GM21360 (cell line): ENCODE measurements around the gene EYS.

Experiments used
- ATAC-seq: cut with Tn5 transposase; IDR thresholded peaks from one replicate; pipeline ENCODE4 v1.9.1; 2021; ENCODE audit warnings: mild to moderate bottlenecking, moderate library complexity; ENCODE audit not compliant: unreplicated experiment

The EYS gene

GRCh38 chr6:65707126-65707826, at the start of gene EYS:
Gene EYS (minus strand): TSS chr6:65707226. CDS start chr6:65495410, 211,816 bp downstream.
- no peak for ATAC-seq

DNA sequence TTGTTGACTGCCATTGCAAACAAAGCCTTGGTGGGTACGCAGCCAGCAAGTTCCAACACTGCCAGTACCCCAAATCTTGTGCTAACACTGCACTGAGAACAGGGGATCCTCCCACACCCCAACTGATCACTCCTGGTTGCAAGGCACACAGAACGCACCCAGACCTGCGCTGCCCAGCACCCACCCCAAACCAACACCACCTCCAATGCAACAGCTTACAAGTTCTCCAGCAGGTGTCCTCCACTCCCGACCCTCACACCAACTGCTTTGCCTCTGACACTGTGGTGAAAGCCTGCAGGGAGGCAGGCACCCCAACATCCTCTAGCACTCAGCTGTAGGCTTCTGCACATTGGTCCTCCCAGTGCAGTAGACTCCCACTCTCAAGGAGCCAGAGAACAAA, 39.3 kb upstream of the EYS start:
- ATAC-seq = no peak

DNA sequence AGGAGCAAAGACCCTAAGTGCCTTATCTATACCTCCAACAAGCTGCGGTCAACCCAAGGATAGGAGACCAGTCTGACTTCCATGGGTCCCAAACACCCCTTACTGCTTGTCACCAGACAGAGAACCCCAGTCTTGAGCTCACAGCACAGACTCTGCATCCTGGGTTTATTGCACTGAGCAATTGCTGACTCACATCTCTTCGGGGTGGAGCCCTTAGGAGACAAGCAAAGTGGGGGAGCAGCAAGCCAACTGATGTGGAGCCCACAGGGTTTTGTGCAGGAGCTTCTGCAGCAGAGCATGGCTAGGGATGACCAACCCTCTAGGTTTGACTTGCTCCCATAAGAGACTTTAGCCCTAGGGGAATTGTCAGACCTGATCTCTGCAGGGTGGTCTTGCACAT, 38.6 kb upstream of the EYS start:
- ATAC-seq = no peak

- no peak for ATAC-seq
Observed at GRCh38 chr6:65728879-65729479, 22.0 kb upstream of the EYS start.

DNA sequence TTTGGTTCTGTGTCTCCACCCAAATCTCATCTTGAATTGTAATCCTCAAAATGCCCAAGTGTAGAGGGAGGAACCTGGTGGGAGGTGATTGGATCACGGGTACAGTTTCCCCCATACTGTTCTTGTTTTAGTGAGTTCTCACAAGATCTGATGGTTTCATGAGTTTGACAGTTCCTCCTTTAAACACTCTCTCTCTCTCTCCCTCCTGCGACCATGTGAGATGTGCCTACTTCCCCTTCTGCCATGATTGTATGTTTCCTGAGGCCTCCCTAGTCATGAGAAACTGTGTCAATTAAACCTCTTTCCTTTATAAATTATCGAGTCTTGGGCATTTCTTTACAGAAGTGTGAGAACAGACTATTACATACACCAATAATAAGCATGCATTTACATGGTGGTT, 12.1 kb upstream of the EYS start:
- ATAC-seq = no peak

- no peak for ATAC-seq
Observed at GRCh38 chr6:65711531-65711930, 4.5 kb upstream of the EYS start.

GRCh38 chr6:65709099-65709830, 2.2 kb upstream of the EYS start:
- no peak for ATAC-seq

GRCh38 chr6:65708162-65708561, 1.1 kb upstream of the EYS start:
- ATAC-seq = no peak

DNA sequence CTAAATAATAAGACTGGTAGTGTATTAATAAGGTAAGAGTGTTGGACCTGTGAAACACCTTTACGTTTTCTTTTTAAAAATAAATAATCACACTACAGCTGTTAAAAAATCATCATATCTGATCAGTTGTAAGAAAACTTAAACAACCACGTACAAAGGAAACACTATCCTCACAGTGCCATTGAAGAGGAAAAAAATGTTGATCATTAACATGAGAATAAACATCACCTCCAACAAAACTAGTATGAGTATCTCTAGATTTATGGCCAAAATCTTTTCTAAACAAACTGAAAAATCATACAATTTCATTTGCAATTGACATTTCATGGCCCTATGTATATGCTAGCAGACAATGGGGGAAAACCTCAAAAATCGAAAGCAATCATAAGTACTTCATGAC, 590 bp downstream of the EYS start:
- ATAC-seq = no peak

DNA sequence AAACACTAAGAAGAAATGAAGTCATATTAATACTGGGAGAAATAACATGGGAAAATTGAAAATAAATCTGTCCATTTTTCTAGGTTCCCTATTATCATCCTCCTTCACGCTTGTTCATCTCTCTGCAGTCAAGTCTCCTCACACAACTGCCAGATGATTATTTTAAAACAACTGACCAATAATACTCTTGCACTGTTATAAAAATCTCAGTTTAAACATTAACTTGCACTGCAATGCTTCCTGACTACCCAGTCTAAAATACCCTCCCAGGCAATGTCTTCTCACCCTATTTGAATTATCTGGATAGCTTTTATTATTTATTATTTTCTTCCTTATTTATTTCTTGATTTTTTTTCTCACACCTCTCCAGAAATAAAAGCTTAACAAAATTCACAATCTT, 5.7 kb downstream of the EYS start:
- no peak for ATAC-seq

GRCh38 chr6:65700561-65700960, 6.5 kb downstream of the EYS start:
- no peak for ATAC-seq

- no peak for ATAC-seq
Observed at GRCh38 chr6:65692109-65692508, 14.9 kb downstream of the EYS start.

DNA sequence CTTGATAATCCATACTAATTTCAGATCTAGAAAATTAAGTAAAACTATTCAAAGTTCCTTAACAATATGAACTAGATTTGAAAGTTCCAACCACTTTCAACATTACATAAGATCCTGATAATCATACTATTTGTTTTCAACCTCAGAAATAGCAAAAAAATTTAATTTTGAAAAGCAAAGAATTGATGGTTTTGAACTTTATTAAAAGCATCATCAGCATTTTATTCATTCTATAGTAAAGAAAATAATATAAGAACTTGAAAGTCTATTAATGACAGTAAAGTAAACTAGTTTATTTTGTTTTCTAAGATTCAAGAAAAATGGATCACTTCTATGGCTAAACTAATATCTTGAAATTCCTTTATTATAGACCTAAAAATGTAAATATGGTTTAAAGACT, 26.8 kb downstream of the EYS start:
- no peak for ATAC-seq

GRCh38 chr6:65671922-65672321, 35.1 kb downstream of the EYS start:
- ATAC-seq = no peak

DNA sequence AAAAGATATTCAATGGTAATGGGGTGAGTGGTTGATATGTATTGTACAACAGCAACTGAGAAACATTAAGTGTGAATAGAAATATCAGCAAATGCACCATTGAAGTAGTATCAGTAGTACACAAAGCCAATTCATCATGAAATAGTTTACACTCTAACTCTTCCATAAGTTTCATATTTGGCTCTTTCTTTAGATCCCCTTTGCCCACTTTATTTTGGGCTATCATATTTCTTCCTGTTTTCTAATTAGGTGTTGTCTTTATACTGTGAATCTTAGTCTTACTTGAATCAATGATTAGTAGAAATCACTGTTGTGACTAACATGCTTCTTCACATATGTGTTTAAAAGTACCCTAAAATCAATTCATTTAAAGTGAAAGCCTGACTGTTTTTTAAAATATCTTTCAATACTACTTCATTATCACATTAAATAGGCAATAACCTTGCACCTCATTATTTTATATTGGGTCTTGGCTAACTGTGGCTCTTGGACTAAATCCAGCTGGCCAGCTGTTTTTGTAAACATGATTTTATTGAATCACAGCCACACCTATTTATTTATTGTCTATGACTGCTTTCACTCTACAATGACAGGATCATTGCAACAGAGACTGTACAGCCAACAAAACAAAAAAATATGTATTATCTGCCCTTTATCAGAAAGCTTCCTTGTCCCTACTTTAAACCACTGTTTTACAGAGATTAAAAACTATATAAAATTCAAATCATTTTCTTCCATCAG, 38.9 kb downstream of the EYS start:
- no peak for ATAC-seq

DNA sequence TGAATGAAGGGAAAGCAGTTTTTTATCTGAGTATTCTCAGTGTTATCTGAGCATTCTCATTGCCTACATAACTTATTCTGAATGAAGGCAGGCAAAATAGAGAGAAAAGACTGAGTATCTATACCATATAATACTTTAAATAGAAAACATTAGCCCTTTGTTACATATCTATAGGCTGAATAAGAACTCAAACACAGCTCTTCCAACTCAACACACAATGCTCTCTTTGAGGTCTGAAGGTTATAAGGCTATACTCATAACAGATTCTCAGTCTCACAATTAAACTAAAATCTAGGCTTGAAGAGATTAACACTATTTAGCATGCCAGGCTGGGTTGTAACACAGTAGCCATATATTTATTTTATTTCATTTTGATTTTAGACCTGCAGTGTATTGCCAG, 56.9 kb downstream of the EYS start:
- ATAC-seq = no peak

GRCh38 chr6:65649392-65649791, 57.6 kb downstream of the EYS start:
- no peak for ATAC-seq

DNA sequence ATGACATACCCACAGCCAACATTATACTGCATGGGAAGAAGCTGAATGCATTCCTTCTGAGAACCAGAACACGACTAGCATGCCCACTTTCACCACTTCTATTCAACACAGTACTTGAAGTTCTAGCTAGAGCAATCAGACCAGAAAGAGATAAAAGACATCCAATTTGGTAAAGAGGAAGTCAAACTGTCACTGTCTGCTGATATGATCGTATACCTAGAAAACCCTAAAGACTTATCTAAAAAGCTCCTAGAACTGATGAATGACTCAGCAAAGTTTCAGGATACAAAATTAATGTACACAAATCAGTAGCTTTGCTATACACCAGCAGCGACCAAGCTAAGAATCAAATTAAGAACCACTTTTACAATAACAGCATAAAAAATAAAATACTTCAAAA, 60.5 kb downstream of the EYS start:
- ATAC-seq = no peak

GRCh38 chr6:65642776-65643175, 64.2 kb downstream of the EYS start:
- ATAC-seq = no peak

- no peak for ATAC-seq
Observed at GRCh38 chr6:65638047-65638831, 68.8 kb downstream of the EYS start.
